HEK293 (cell line): Measurements from ENCODE around the gene KRT80.

Experiments used
- CTCF ChIA-PET: fragments of 350-600 bp; formaldehyde crosslinking; extraction: SDS; loops from one replicate; lab custom pipeline; 2021; ENCODE audit warnings: antibody characterized with exemption; lab: Yijun Ruan, JAX
- POLR2A ChIA-PET: fragments of 300-600 bp; formaldehyde crosslinking; extraction: SDS; loops from one replicate; lab custom pipeline; 2020; ENCODE audit warnings: antibody characterized with exemption, inconsistent platforms; lab: Yijun Ruan, JAX
- H3K27ac ChIP-seq: fragments of 200-500 bp; sonication (Bioruptor generic); 2 replicates; pipeline ENCODE4 v1.5.1; 2014; ENCODE audit warnings: low read depth, low read length, control low read depth, inconsistent platforms; ENCODE audit errors: extremely low read depth
- H3K36me3 ChIP-seq, 2 experiments: fragments of 200-500 bp in 1 of 2; sonication (Bioruptor generic) in 1 of 2; 1 replicate in 1 of 2; 2 replicates in 1 of 2; pipeline ENCODE4 v1.5.1; 2014 to 2017; ENCODE audit warnings: inconsistent platforms in 2 of 2, low read length in 2 of 2; ENCODE audit not compliant: control insufficient read depth in 2 of 2, insufficient read depth in 1 of 2
- H3K4me1 ChIP-seq: fragments of 200-500 bp; sonication (Bioruptor generic); 2 replicates; pipeline ENCODE4 v1.5.1; 2014; ENCODE audit warnings: mild to moderate bottlenecking, low read length, inconsistent platforms; ENCODE audit not compliant: control insufficient read depth, insufficient read depth
- H3K4me3 ChIP-seq: 2 replicates; pipeline ENCODE4 v1.5.1; 2011; ENCODE audit warnings: low read depth, mild to moderate bottlenecking, control low read depth, low read length, moderate library complexity
- H3K9me3 ChIP-seq: fragments of 200-500 bp; sonication (Bioruptor generic); 2 replicates; pipeline ENCODE4 v1.5.1; 2014; ENCODE audit warnings: low read depth, low read length, inconsistent platforms; ENCODE audit not compliant: control insufficient read depth, insufficient read depth
- REST ChIP-seq: fragments of 450-650 bp; formaldehyde crosslinking; IDR thresholded peaks from 2 replicates; pipeline ENCODE4 v1.5.1; 2016; ENCODE audit warnings: missing biosample characterization, missing genetic modification characterization
- ZBTB26 ChIP-seq: fragments of 450-650 bp; formaldehyde crosslinking; optimal IDR thresholded peaks from 2 replicates; pipeline ENCODE3; 2016; ENCODE audit warnings: missing biosample characterization, mild to moderate bottlenecking, missing genetic modification characterization
- ZNF354C ChIP-seq: fragments of 450-650 bp; formaldehyde crosslinking; IDR thresholded peaks from 2 replicates; pipeline ENCODE4 v1.5.1; 2016; ENCODE audit warnings: missing biosample characterization, missing genetic modification characterization, low read depth, borderline replicate concordance
- ZNF366 ChIP-seq: fragments of 450-650 bp; formaldehyde crosslinking; conservative IDR thresholded peaks from 2 replicates; pipeline ENCODE4 v1.5.1; 2016; ENCODE audit warnings: missing biosample characterization, missing genetic modification characterization
- ZNF501 ChIP-seq: fragments of 450-650 bp; formaldehyde crosslinking; IDR thresholded peaks from 2 replicates; pipeline ENCODE4 v1.5.1; 2016; ENCODE audit warnings: missing biosample characterization, missing genetic modification characterization
- ZNF600 ChIP-seq: fragments of 450-650 bp; formaldehyde crosslinking; IDR thresholded peaks from 2 replicates; pipeline ENCODE4 v1.5.1; 2016; ENCODE audit warnings: missing biosample characterization, missing genetic modification characterization
- ZNF670 ChIP-seq: fragments of 450-650 bp; formaldehyde crosslinking; IDR thresholded peaks from 2 replicates; pipeline ENCODE4 v1.5.1; 2016; ENCODE audit warnings: missing biosample characterization, missing genetic modification characterization, low read depth
- ZXDB ChIP-seq: fragments of 450-650 bp; formaldehyde crosslinking; IDR thresholded peaks from 2 replicates; pipeline ENCODE4 v1.5.1; 2016; ENCODE audit warnings: missing biosample characterization, missing genetic modification characterization

Gene KRT80

GRCh38 chr12:52226446-52226845 lies 34.6 kb upstream of the KRT80 start:
- CTCF ChIA-PET = interaction anchor here (0.6 to 3.2 kb wide), 5 partner anchors 12 to 654 kb away, joined by 3 to 17 read pairs (median 7); no protein-coding TSS in a partner anchor
- POLR2A ChIA-PET = no interaction called here

GRCh38 chr12:52225752-52226151 lies 33.9 kb upstream of the KRT80 start:
- ChIA-PET POLR2A (interaction anchor here (1.1 kb wide), 1 partner anchor 10 kb away, joined by 3 read pairs; no protein-coding TSS in a partner anchor), CTCF (interaction anchor here (0.6 to 3.2 kb wide), 11 partner anchors 10 to 146 kb away, joined by 3 to 17 read pairs (median 3); no protein-coding TSS in a partner anchor)
- TF ChIP-seq ZNF501 (tag by site-specific recombination) (no peak), ZNF600 (tag by site-specific recombination) (no peak), ZNF366 (no peak), REST (tag by site-specific recombination) (no peak), ZNF354C (tag by site-specific recombination) (no peak)

More at GRCh38 chr12:52226446-52226845, 34.6 kb upstream of the KRT80 start:
- Histone ChIP-seq H3K4me1 (no peaks in the 10 kb centered on the region), H3K4me3 (no peak overlapping the region), H3K36me3 (no peaks in the 10 kb centered on the region), H3K27ac (no peak overlapping the region), H3K9me3 (no peaks in the 10 kb centered on the region)
- TF ChIP-seq ZNF670 = no peak

GRCh38 chr12:52224151-52224550 lies 32.3 kb upstream of the KRT80 start:
- Histone ChIP-seq H3K9me3 (no peaks in the 10 kb centered on the region), H3K4me1 (no peaks in the 10 kb centered on the region), H3K36me3 (no peaks in the 10 kb centered on the region), H3K4me3 (no peak overlapping the region), H3K27ac (no peak overlapping the region)
- TF ChIP-seq ZBTB26 (tag by site-specific recombination) (no peak), ZNF600 (tag by site-specific recombination) (no peak)
- CTCF ChIA-PET = interaction anchor here (0.6 to 4.9 kb wide), 10 partner anchors 9 to 620 kb away, joined by 3 to 60 read pairs (median 4); no protein-coding TSS in a partner anchor
- POLR2A ChIA-PET = no interaction called here

More at GRCh38 chr12:52225752-52226151, 33.9 kb upstream of the KRT80 start:
- Histone ChIP-seq H3K27ac (no peak overlapping the region), H3K4me1 (no peaks in the 10 kb centered on the region), H3K9me3 (no peaks in the 10 kb centered on the region), H3K4me3 (no peak overlapping the region), H3K36me3 (no peaks in the 10 kb centered on the region)

DNA sequence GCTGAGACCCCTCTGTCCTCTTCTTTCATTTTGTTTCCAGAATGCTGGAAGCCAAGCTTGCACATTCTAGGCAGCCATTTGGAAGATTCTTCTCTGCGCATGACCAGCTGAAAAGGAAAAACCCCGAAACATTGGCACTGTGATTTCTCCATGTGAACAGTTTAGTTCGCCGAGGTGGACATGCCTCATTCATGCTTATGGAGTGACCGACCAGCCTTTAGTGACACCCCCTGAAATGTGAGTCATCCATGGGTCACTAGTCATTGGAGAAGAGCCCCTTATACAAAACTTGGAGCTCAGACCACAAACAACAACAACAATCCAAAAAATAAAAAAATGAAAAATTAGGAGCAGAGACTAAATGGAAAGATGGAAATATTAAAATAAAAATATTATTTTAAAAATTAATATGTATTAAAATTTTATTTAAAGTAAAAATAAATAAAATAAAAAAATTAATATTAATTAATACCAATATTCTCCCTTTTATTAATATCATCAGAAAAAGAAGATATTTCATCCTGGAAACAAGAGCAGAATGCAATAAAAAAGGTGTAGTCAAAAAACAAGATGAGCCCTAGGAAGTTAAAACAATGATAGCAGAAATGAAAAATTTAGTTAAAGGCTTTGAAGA lies 31.7 kb upstream of the KRT80 start:
- no peak for TF ChIP-seq ZXDB (tag by site-specific recombination)
- CTCF ChIA-PET = interaction anchor here (0.6 to 4.9 kb wide), 11 partner anchors 9 to 621 kb away, joined by 3 to 60 read pairs (median 3); no protein-coding TSS in a partner anchor
- no peaks in the 10 kb centered on the region for H3K9me3 ChIP-seq
- no peaks in the 10 kb centered on the region for H3K4me1 ChIP-seq
- no peaks in the 10 kb centered on the region for H3K36me3 ChIP-seq
- H3K4me3 ChIP-seq = no peak overlapping the region
- H3K27ac ChIP-seq = no peak overlapping the region
- POLR2A ChIA-PET = no interaction called here
